Bronchial epithelial cell (primary cell): ENCODE results near the gene RALGPS1. TPM values are rescaled to one million over a fixed set of nuclear protein-coding genes. Genes with fewer than 3 reads are reported as not detected.

Source experiments
- DNase-seq: peaks from one replicate; pipeline ENCODE4 v3.0.0-alpha.2; 2010; ENCODE audit warnings: low read depth
- FAIRE-seq: peaks from 2 replicates; lab custom pipeline; 2011; peaks lifted over from hg19 to GRCh38; lab: Jason Lieb, UNC
- H3K27me3 ChIP-seq: 2 replicates; pipeline ENCODE4 v1.5.1; 2011; ENCODE audit warnings: low read length; ENCODE audit not compliant: control insufficient read depth, insufficient read depth
- H3K36me3 ChIP-seq: 2 replicates; pipeline ENCODE4 v1.5.1; 2011; ENCODE audit warnings: low read length; ENCODE audit not compliant: control insufficient read depth, insufficient read depth
- H3K4me3 ChIP-seq: 2 replicates; pipeline ENCODE4 v1.5.1; 2011; ENCODE audit warnings: mild to moderate bottlenecking, low read depth, low read length, control low read depth
- total RNA-seq: library from RNA; depleted of rRNA; stranded (reverse); fragments of >200 nt; gene quantifications from 2 replicates; pipeline ENCODE4 v1.2.1, GENCODE V29; 2014
- TF ChIP-seq, protein P1 (sequence below): IDR thresholded peaks from 2 replicates; pipeline ENCODE4 v1.5.1; 2011; ENCODE audit warnings: mild to moderate bottlenecking, moderate library complexity, low read length, control low read depth, inconsistent platforms; ENCODE audit not compliant: insufficient read depth, severe bottlenecking

RALGPS1 gene
- total RNA-seq, 1 donor from 2014 or later = 3.2 TPM

DNA sequence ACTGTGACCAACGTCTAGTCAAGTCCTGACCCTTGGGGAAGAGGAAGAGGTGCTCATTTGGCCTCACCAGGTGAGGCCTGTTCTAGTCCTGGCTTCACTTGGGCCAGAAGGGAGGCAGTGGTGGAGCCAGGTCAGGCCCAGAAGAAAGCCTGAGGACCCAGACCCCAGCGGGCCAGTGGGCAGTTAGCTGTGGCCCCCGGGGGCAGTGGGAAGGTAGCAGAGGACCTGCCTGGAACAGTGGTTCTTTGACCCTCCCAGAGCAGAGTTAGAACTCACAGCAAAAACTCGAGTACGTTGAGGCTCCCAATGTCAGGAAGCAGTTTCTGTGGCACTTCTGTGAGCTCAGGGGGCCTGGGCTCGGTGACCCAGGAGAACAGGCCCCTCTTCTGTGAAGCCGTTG, 284.0 kb downstream of the RALGPS1 start:
- TF ChIP-seq, protein P1, sequence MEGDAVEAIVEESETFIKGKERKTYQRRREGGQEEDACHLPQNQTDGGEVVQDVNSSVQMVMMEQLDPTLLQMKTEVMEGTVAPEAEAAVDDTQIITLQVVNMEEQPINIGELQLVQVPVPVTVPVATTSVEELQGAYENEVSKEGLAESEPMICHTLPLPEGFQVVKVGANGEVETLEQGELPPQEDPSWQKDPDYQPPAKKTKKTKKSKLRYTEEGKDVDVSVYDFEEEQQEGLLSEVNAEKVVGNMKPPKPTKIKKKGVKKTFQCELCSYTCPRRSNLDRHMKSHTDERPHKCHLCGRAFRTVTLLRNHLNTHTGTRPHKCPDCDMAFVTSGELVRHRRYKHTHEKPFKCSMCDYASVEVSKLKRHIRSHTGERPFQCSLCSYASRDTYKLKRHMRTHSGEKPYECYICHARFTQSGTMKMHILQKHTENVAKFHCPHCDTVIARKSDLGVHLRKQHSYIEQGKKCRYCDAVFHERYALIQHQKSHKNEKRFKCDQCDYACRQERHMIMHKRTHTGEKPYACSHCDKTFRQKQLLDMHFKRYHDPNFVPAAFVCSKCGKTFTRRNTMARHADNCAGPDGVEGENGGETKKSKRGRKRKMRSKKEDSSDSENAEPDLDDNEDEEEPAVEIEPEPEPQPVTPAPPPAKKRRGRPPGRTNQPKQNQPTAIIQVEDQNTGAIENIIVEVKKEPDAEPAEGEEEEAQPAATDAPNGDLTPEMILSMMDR = no peak
- DNase-seq (no peak), FAIRE-seq (no peak)
- H3K27me3 ChIP-seq = peaks cover 13% of the 10 kb centered on the region
- no peaks in the 10 kb centered on the region for H3K36me3 ChIP-seq
- no peak overlapping the region for H3K4me3 ChIP-seq

DNA sequence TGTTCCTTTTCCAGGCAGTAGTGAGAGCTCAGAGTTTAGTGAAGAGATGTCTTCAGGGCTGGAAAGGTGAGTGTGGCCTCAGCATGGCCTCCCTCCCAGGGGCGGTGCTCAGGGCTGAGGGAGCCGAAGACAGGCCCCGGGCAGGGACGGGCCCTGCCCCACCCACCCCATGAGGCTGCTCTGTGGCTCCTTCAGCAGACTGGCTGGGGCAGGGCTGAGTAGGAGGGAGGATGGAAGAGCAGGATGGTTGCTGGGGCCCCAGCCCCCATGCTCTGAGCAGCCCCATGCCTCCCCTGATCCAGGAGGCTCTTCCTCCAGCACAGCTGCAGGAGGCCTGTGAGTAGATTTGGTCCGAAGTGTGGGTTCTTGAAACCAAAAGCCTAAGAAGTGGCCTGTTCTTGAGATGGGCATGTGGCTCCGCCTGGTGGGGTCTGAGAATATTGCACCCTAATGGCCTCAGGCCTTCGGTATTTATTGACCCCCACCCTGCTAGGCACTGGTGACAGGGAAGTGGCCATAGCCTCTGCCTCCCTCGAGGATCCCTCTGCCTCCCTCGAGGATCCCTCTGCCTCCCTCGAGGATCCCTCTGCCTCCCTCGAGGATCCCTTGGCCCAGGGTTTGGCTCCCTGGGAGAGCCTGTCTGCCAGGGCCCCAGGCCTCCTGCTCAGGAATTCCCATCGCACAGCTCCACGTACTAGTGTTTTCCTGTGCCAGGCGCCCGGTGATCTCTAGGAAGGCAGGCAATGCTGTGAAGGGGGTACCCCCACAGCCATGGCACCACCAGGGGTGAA, 284.6 kb downstream of the RALGPS1 start:
- DNase-seq (peak; percentile 66), FAIRE-seq (no peak)
- Histone ChIP-seq H3K4me3 (no peak overlapping the region), H3K27me3 (peaks cover 12% of the 10 kb centered on the region), H3K36me3 (no peaks in the 10 kb centered on the region)
- TF ChIP-seq, protein P1 = peak; percentile 90

DNA sequence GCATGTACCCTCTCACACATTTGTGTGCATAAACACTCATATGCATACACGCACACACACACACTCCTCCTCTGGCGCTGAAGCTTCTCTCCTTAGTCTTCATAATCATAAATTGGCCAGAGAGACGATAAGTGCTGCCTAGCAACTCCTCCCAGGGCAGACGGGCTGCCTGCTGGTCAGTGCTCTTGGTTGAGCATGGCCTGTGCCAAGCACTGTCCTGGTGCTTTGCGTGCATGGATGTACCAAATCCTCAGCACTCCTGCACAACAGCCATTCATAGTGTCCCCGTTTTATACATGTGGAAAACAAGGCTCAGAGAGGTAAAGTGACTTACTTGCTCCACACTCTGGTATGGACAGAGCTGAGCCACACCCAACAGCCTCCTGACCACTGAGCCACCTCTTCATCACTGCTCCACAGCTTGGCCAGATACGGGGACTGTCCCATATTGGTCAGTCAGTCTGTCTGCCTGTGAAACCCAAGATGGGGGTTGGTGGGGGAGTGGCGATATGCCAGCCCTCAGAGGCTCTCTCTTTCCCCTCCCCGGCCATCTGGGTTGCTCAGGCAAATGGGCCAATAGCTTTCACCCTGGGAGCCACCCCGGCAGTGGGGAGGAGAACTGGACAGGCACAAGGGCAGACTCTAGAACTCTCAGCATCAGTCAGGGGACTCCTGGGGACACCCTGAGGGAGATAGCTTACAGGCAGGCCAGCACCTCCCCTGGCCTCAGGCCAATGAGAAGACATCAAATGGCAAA, 285.7 kb downstream of the RALGPS1 start:
- Histone ChIP-seq H3K27me3 (peaks cover 12% of the 10 kb centered on the region), H3K4me3 (no peak overlapping the region), H3K36me3 (no peaks in the 10 kb centered on the region)
- no peak for DNase-seq
- TF ChIP-seq, protein P1 = no peak
- peak; percentile 32 for FAIRE-seq

DNA sequence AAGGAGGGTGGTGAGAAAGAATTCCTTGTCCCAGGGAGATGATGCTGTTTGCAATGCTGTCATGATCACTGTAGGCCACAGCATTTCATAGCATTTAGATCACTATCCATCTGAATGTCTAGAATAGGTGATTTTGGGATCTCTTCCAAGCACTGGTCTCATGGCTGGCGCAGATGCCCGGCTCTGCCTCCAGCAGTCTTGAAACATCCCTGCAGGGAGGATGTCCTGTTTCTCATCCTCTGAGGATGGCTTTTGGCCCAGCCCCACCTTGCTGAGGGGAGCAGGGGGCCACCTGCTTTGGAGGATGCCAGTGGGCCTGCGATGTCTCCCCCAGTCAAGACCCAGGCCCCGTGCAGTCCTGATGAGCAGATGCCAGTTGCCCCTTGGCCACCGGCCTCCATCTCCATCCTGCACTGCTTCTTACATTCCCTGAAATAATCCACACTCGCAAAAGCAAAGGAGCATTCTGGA, 286.5 kb downstream of the RALGPS1 start:
- FAIRE-seq (peak; percentile 75), DNase-seq (no peak)
- TF ChIP-seq, protein P1 = no peak
- Histone ChIP-seq H3K36me3 (no peaks in the 10 kb centered on the region), H3K27me3 (peaks cover 13% of the 10 kb centered on the region), H3K4me3 (no peak overlapping the region)

DNA sequence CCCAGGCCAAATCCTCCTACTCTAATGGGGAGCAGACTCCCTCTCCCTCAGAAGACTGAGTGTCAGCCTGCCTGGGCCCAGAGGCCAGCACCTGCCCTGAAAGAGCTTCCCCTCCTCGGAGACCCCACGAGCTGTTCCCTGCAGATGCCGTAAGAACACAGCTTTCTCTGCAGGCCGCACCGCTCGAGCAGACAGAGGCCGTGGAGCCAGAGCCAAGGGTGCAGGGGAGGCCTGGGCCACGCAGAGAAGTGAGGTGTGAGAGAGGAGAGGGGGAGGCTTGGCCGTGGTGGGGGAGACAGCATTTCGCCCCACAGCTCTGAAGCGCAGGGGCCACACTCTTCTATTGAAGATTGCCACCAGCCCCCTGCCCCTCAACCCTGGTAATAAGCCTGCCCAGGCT, 287.1 kb downstream of the RALGPS1 start:
- no peaks in the 10 kb centered on the region for H3K36me3 ChIP-seq
- DNase-seq (no peak), FAIRE-seq (no peak)
- TF ChIP-seq, protein P1 = no peak
- H3K27me3 ChIP-seq = peaks cover 10% of the 10 kb centered on the region
- no peak overlapping the region for H3K4me3 ChIP-seq
